Measurements from ENCODE around the gene PERM1.

DNA sequence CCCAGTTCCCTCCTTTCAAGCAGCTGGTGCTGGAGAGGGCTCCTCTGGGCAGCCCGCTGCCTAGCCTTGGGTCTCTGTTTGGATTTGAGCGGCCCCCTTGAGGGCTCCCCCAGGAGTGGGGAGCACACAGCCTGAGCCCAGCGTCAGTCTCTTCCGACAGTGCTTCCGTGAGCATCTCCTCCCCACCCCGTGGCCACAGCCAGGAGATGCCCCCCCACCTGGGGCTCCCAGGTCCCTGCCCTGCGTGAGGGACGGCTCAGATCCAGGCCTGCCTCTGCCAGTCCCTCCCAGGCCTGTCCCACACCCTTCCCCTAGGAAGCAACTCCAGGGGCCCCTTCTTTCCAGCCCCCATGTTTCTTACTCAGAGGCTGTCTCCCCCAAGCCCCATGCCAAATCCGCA is 54.7 kb downstream of the PERM1 start:
- TF ChIP-seq, protein P1, sequence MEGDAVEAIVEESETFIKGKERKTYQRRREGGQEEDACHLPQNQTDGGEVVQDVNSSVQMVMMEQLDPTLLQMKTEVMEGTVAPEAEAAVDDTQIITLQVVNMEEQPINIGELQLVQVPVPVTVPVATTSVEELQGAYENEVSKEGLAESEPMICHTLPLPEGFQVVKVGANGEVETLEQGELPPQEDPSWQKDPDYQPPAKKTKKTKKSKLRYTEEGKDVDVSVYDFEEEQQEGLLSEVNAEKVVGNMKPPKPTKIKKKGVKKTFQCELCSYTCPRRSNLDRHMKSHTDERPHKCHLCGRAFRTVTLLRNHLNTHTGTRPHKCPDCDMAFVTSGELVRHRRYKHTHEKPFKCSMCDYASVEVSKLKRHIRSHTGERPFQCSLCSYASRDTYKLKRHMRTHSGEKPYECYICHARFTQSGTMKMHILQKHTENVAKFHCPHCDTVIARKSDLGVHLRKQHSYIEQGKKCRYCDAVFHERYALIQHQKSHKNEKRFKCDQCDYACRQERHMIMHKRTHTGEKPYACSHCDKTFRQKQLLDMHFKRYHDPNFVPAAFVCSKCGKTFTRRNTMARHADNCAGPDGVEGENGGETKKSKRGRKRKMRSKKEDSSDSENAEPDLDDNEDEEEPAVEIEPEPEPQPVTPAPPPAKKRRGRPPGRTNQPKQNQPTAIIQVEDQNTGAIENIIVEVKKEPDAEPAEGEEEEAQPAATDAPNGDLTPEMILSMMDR (IDR thresholded peaks at IDR 0.05; ENCODE audit: low read length): no peak
- TF ChIP-seq EZH2 (IDR thresholded peaks at IDR 0.05; ENCODE audit: borderline replicate concordance, low read length): no peak

Measured in OCI-LY1 (cell line).